WTC11 (cell line): ENCODE measurements around the gene ACSS2. TPM values are rescaled to one million over a fixed set of nuclear protein-coding genes. Genes with fewer than 3 reads are reported as not detected.

Source experiments
- ATAC-seq: fragments of 200-7000 bp; cut with Tn5 transposase; 2 replicates; pipeline ENCODE4 v1.10.0; 2021; ENCODE audit warnings: mild to moderate bottlenecking, moderate library complexity
- CTCF ChIA-PET: fragments of 300-600 bp; sonication (Branson Sonifier 250); formaldehyde crosslinking; loops from one replicate; lab custom pipeline; 2021; ENCODE audit warnings: antibody characterized with exemption; lab: Charles Lee
- POLR2A ChIA-PET: fragments of 350-600 bp; sonication (Branson Sonifier 250); formaldehyde crosslinking; loops from one replicate; lab custom pipeline; 2021; ENCODE audit warnings: antibody characterized with exemption; lab: Charles Lee
- DNase-seq: peaks from one replicate; pipeline ENCODE4 v3.0.0; 2021; ENCODE audit warnings: low spot score
- H3K27ac Mint-ChIP-seq: 2 replicates; pipeline ENCODE4 v1.8.0; 2021; ENCODE audit warnings: mixed read lengths
- H3K27me3 Mint-ChIP-seq: 2 replicates; pipeline ENCODE4 v1.8.0; 2021; ENCODE audit warnings: low read depth, mild to moderate bottlenecking, moderate library complexity, mixed read lengths
- H3K36me3 Mint-ChIP-seq: 2 replicates; pipeline ENCODE4 v1.8.0; 2021; ENCODE audit warnings: mixed read lengths
- H3K4me1 Mint-ChIP-seq: 2 replicates; pipeline ENCODE4 v1.8.0; 2022; ENCODE audit warnings: mixed read lengths
- H3K4me3 Mint-ChIP-seq: 2 replicates; pipeline ENCODE4 v1.8.0; 2021; ENCODE audit warnings: mild to moderate bottlenecking, moderate library complexity, mixed read lengths
- H3K9me3 Mint-ChIP-seq: 2 replicates; pipeline ENCODE4 v1.8.0; 2021; ENCODE audit warnings: mixed read lengths
- AFF4 ChIP-seq: sonication (generic); formaldehyde crosslinking; IDR thresholded peaks from 2 replicates; pipeline ENCODE4 v1.8.1; 2023; ENCODE audit warnings: mild to moderate bottlenecking, missing genetic modification reagents, borderline replicate concordance
- CREM ChIP-seq: sonication (generic); formaldehyde crosslinking; IDR thresholded peaks from 2 replicates; pipeline ENCODE4 v1.8.1; 2022; ENCODE audit warnings: mild to moderate bottlenecking, missing genetic modification reagents, moderate library complexity
- ELF4 ChIP-seq: sonication (generic); formaldehyde crosslinking; IDR thresholded peaks from 2 replicates; pipeline ENCODE4 v1.8.1; 2022; ENCODE audit warnings: low read depth, mild to moderate bottlenecking, moderate library complexity, missing genetic modification reagents
- ETV6 ChIP-seq: sonication (generic); formaldehyde crosslinking; IDR thresholded peaks from 2 replicates; pipeline ENCODE4 v1.8.1; 2022; ENCODE audit warnings: mild to moderate bottlenecking, missing genetic modification reagents
- JAZF1 ChIP-seq: fragments of 250-450 bp; sonication (Bioruptor Pico); IDR thresholded peaks from 2 replicates; pipeline ENCODE4 v1.9.0; 2021; ENCODE audit warnings: moderate library complexity, mild to moderate bottlenecking, inconsistent platforms
- JUN ChIP-seq: sonication (generic); formaldehyde crosslinking; IDR thresholded peaks from 2 replicates; pipeline ENCODE4 v1.8.0; 2023; ENCODE audit warnings: mild to moderate bottlenecking, missing genetic modification reagents
- KAT7 ChIP-seq: sonication (generic); formaldehyde crosslinking; IDR thresholded peaks from 2 replicates; pipeline ENCODE4 v1.8.1; 2023; ENCODE audit warnings: missing genetic modification reagents, mild to moderate bottlenecking, borderline replicate concordance
- OVOL2 ChIP-seq: fragments of 250-450 bp; sonication (Bioruptor Pico); IDR thresholded peaks from 2 replicates; pipeline ENCODE4 v1.9.0; 2021; ENCODE audit warnings: mild to moderate bottlenecking, borderline replicate concordance
- SMAD4 ChIP-seq: sonication (generic); formaldehyde crosslinking; IDR thresholded peaks from 2 replicates; pipeline ENCODE4 v1.8.0; 2022; ENCODE audit warnings: mild to moderate bottlenecking, missing genetic modification reagents
- TCF7 ChIP-seq: sonication (generic); formaldehyde crosslinking; IDR thresholded peaks from 2 replicates; pipeline ENCODE4 v1.8.0; 2022; ENCODE audit warnings: mild to moderate bottlenecking, low read depth, missing genetic modification reagents, moderate library complexity
- USF2 ChIP-seq: sonication (generic); formaldehyde crosslinking; IDR thresholded peaks from 2 replicates; pipeline ENCODE4 v1.8.1; 2023; ENCODE audit warnings: mild to moderate bottlenecking, missing genetic modification reagents, moderate library complexity
- ZNF121 ChIP-seq: sonication (generic); formaldehyde crosslinking; IDR thresholded peaks from 2 replicates; pipeline ENCODE4 v1.8.0; 2023; ENCODE audit warnings: missing genetic modification reagents
- ZNF263 ChIP-seq: sonication (generic); formaldehyde crosslinking; IDR thresholded peaks from 2 replicates; pipeline ENCODE4 v1.8.1; 2022; ENCODE audit warnings: low read depth, mild to moderate bottlenecking, moderate library complexity, missing genetic modification reagents
- ZNF671 ChIP-seq: fragments of 250-450 bp; sonication (Bioruptor Pico); IDR thresholded peaks from 2 replicates; pipeline ENCODE4 v1.8.0; 2021; ENCODE audit warnings: mild to moderate bottlenecking
- total RNA-seq: library from RNA; stranded (reverse); gene quantifications from 3 replicates; pipeline ENCODE4 v1.2.3, GENCODE V29; 2021
- TF ChIP-seq, protein P1 (sequence below): sonication (generic); formaldehyde crosslinking; IDR thresholded peaks from 2 replicates; pipeline ENCODE4 v1.8.0; 2022; ENCODE audit warnings: mild to moderate bottlenecking, missing genetic modification reagents
- TF ChIP-seq, protein P2 (sequence below): sonication (generic); formaldehyde crosslinking; IDR thresholded peaks from 2 replicates; pipeline ENCODE4 v1.8.0; 2022; ENCODE audit warnings: mild to moderate bottlenecking, missing genetic modification reagents
- TF ChIP-seq, protein P3 (sequence below): fragments of 250-450 bp; sonication (Bioruptor Pico); IDR thresholded peaks from 2 replicates; pipeline ENCODE4 v1.9.0; 2021; ENCODE audit warnings: mild to moderate bottlenecking
- TF ChIP-seq, protein P4 (sequence below): sonication (generic); formaldehyde crosslinking; IDR thresholded peaks from 2 replicates; pipeline ENCODE4 v1.8.1; 2023; ENCODE audit warnings: mild to moderate bottlenecking, moderate library complexity, missing genetic modification reagents

Gene ACSS2
- total RNA-seq, 1 experiment from 2014 or later, result 28.9 TPM

DNA sequence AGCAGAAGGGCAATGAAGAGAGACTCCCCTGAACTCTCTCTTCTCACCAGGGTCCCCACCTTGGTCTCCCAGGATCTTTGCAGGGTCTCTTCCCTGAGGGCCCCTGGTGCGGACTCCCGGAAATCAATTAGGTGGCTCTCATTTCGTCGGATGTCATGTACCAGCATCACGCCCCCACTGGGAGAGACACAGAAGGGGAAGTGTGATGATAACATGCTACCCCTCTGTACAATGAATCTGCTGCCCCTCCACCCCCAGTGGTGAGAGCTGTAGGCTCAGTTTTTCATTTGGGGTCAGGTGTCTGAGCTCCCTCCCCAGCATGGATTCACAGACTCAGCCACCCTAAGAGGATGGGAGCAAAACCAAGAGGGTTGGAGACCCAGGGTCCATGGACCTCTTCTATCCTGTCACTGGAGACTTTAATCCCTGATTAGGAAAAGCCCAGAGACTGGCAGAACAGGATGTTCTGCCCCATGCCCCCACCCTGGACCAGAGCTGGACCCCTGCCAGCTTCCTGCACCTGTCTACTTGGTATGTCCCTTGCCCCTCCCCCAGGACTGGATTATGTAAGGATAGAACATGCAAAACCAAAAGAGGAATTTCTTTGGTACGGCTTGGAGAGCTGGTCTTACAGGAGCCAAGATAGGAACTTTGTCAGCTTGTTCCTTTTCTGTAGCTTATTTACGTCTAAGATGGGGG is 14.9 kb upstream of the ACSS2 start:
- ChIA-PET POLR2A (no interaction called here), CTCF (interaction anchor here (3.5 kb wide), 1 partner anchor 11 kb away, joined by 24 read pairs; the partner anchor contains the start of gene GGT7)
- H3K27me3 Mint-ChIP-seq, result peaks cover 4% of the 10 kb centered on the region; the same call in 1 of the 2 replicates
- H3K27ac Mint-ChIP-seq, result no peak overlapping the region; the same call in 1 of the 2 replicates
- ATAC-seq (no peak), DNase-seq (no peak)
- H3K4me1 Mint-ChIP-seq, result peaks cover 18% of the 10 kb centered on the region
- no peak overlapping the region for H3K4me3 Mint-ChIP-seq
- H3K36me3 Mint-ChIP-seq, result peaks cover 8% of the 10 kb centered on the region
- TF ChIP-seq, protein P1, sequence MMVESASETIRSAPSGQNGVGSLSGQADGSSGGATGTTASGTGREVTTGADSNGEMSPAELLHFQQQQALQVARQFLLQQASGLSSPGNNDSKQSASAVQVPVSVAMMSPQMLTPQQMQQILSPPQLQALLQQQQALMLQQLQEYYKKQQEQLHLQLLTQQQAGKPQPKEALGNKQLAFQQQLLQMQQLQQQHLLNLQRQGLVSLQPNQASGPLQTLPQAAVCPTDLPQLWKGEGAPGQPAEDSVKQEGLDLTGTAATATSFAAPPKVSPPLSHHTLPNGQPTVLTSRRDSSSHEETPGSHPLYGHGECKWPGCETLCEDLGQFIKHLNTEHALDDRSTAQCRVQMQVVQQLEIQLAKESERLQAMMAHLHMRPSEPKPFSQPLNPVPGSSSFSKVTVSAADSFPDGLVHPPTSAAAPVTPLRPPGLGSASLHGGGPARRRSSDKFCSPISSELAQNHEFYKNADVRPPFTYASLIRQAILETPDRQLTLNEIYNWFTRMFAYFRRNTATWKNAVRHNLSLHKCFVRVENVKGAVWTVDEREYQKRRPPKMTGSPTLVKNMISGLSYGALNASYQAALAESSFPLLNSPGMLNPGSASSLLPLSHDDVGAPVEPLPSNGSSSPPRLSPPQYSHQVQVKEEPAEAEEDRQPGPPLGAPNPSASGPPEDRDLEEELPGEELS (CRISPR knock-in tag), result no peak
- TF ChIP-seq, protein P2, sequence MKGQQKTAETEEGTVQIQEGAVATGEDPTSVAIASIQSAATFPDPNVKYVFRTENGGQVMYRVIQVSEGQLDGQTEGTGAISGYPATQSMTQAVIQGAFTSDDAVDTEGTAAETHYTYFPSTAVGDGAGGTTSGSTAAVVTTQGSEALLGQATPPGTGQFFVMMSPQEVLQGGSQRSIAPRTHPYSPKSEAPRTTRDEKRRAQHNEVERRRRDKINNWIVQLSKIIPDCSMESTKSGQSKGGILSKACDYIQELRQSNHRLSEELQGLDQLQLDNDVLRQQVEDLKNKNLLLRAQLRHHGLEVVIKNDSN (CRISPR knock-in tag), result no peak
- TF ChIP-seq ZNF263 (CRISPR knock-in tag) (no peak), JAZF1 (CRISPR knock-in tag) (no peak)
- H3K9me3 Mint-ChIP-seq, result no peaks in the 10 kb centered on the region

GRCh38 chr20:34862724-34863123 is 13.7 kb upstream of the ACSS2 start:
- no peak for DNase-seq
- POLR2A ChIA-PET, result no interaction called here
- peak overlapping the region; percentile 80 for H3K27ac Mint-ChIP-seq

More at GRCh38 chr20:34862724-34863123, 13.7 kb upstream of the ACSS2 start:
- TF ChIP-seq ELF4 (CRISPR knock-in tag) (no peak), KAT7 (no peak), JUN (CRISPR knock-in tag) (no peak), CREM (no peak), ZNF671 (CRISPR knock-in tag) (no peak), ZNF263 (CRISPR knock-in tag) (no peak), SMAD4 (CRISPR knock-in tag) (no peak), USF2 (CRISPR knock-in tag) (no peak), ZNF121 (no peak), ETV6 (CRISPR knock-in tag) (no peak), TCF7 (no peak), AFF4 (CRISPR knock-in tag) (no peak), OVOL2 (CRISPR knock-in tag) (no peak)
- TF ChIP-seq, protein P3, sequence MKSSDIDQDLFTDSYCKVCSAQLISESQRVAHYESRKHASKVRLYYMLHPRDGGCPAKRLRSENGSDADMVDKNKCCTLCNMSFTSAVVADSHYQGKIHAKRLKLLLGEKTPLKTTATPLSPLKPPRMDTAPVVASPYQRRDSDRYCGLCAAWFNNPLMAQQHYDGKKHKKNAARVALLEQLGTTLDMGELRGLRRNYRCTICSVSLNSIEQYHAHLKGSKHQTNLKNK (CRISPR knock-in tag), result no peak
- TF ChIP-seq, protein P4, sequence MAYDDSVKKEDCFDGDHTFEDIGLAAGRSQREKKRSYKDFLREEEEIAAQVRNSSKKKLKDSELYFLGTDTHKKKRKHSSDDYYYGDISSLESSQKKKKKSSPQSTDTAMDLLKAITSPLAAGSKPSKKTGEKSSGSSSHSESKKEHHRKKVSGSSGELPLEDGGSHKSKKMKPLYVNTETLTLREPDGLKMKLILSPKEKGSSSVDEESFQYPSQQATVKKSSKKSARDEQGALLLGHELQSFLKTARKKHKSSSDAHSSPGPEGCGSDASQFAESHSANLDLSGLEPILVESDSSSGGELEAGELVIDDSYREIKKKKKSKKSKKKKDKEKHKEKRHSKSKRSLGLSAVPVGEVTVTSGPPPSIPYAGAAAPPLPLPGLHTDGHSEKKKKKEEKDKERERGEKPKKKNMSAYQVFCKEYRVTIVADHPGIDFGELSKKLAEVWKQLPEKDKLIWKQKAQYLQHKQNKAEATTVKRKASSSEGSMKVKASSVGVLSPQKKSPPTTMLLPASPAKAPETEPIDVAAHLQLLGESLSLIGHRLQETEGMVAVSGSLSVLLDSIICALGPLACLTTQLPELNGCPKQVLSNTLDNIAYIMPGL (CRISPR knock-in tag), result no peak
- CTCF ChIA-PET, result interaction anchor here (1.2 to 3.5 kb wide), 2 partner anchors 10 to 28 kb away, joined by 3 to 24 read pairs; partner anchors contain the start of gene GGT7
- peak overlapping the region; percentile 61 for H3K4me3 Mint-ChIP-seq
- H3K4me1 Mint-ChIP-seq, result peaks cover 18% of the 10 kb centered on the region
- peaks cover 4% of the 10 kb centered on the region; the same call in 1 of the 2 replicates for H3K27me3 Mint-ChIP-seq
- ATAC-seq, result no peak
- peaks cover 8% of the 10 kb centered on the region for H3K36me3 Mint-ChIP-seq
- H3K9me3 Mint-ChIP-seq, result no peaks in the 10 kb centered on the region
